ENCODE data around the gene MYO9B.

MYO9B gene

GRCh38 chr19:17041976-17042375 is 33.6 kb upstream of the MYO9B start:
- Histone ChIP-seq H3F3A (ENCODE audit: low read depth) (no peaks in the 10 kb centered on the region), H3K4me2 (ENCODE audit: low read depth, low read length, poor library complexity, severe bottlenecking) (no peak overlapping the region), H3K27me3 (ENCODE audit: insufficient read depth, low read length, poor library complexity, severe bottlenecking) (no peaks in the 10 kb centered on the region), H3K9me2 (replicated peaks; ENCODE audit: low read depth, low read length) (no peaks in the 10 kb centered on the region), H4K20me1 (ENCODE audit: insufficient read depth, low read length, poor library complexity, severe bottlenecking) (no peaks in the 10 kb centered on the region), H3K79me2 (ENCODE audit: insufficient read depth, low read length) (no peaks in the 10 kb centered on the region), H3K9ac (ENCODE audit: low read depth, low read length, poor library complexity, severe bottlenecking) (no peak overlapping the region), H3K4me1 (ENCODE audit: insufficient read depth, low read length, poor library complexity, severe bottlenecking) (no peaks in the 10 kb centered on the region), H3K4me3 (ENCODE audit: low read length, poor library complexity, severe bottlenecking) (no peak overlapping the region), H3K36me3 (ENCODE audit: insufficient read depth, low read length) (no peaks in the 10 kb centered on the region), H3K9me3 (ENCODE audit: insufficient read depth, low read depth, low read length) (no peaks in the 10 kb centered on the region), H2AFZ (ENCODE audit: low read length) (no peak overlapping the region)
- TF ChIP-seq EZH2phosphoT487 (IDR thresholded peaks at IDR 0.05; ENCODE audit: borderline replicate concordance) = no peak
- no peak for TF ChIP-seq CTCF (conservative IDR thresholded peaks at IDR 0.05; ENCODE audit: low read length)

GRCh38 chr19:17043744-17044143 is 31.8 kb upstream of the MYO9B start:
- Histone ChIP-seq H3K4me3 (ENCODE audit: low read length, poor library complexity, severe bottlenecking) (no peak overlapping the region), H3K36me3 (ENCODE audit: insufficient read depth, low read length) (peaks cover 14% of the 10 kb centered on the region; the same call in 1 of the 2 replicates), H3K27me3 (ENCODE audit: insufficient read depth, low read length, poor library complexity, severe bottlenecking) (no peaks in the 10 kb centered on the region), H3K9ac (ENCODE audit: low read depth, low read length, poor library complexity, severe bottlenecking) (no peak overlapping the region), H3F3A (ENCODE audit: low read depth) (no peaks in the 10 kb centered on the region), H3K4me2 (ENCODE audit: low read depth, low read length, poor library complexity, severe bottlenecking) (no peak overlapping the region), H3K9me3 (ENCODE audit: insufficient read depth, low read depth, low read length) (no peaks in the 10 kb centered on the region), H2AFZ (ENCODE audit: low read length) (no peak overlapping the region), H3K79me2 (ENCODE audit: insufficient read depth, low read length) (no peaks in the 10 kb centered on the region), H3K9me2 (replicated peaks; ENCODE audit: low read depth, low read length) (no peaks in the 10 kb centered on the region), H3K4me1 (ENCODE audit: insufficient read depth, low read length, poor library complexity, severe bottlenecking) (no peaks in the 10 kb centered on the region), H4K20me1 (ENCODE audit: insufficient read depth, low read length, poor library complexity, severe bottlenecking) (no peaks in the 10 kb centered on the region)
- no peak for TF ChIP-seq EZH2phosphoT487 (IDR thresholded peaks at IDR 0.05; ENCODE audit: borderline replicate concordance)
- TF ChIP-seq CTCF (conservative IDR thresholded peaks at IDR 0.05; ENCODE audit: low read length) = no peak

GRCh38 chr19:17045907-17046502 is 29.6 kb upstream of the MYO9B start:
- Histone ChIP-seq H3K4me3 (ENCODE audit: low read length, poor library complexity, severe bottlenecking) (no peak overlapping the region), H3F3A (ENCODE audit: low read depth) (no peaks in the 10 kb centered on the region), H2AFZ (ENCODE audit: low read length) (no peak overlapping the region), H4K20me1 (ENCODE audit: insufficient read depth, low read length, poor library complexity, severe bottlenecking) (no peaks in the 10 kb centered on the region), H3K9me3 (ENCODE audit: insufficient read depth, low read depth, low read length) (no peaks in the 10 kb centered on the region), H3K27me3 (ENCODE audit: insufficient read depth, low read length, poor library complexity, severe bottlenecking) (no peaks in the 10 kb centered on the region), H3K4me1 (ENCODE audit: insufficient read depth, low read length, poor library complexity, severe bottlenecking) (no peaks in the 10 kb centered on the region), H3K9me2 (replicated peaks; ENCODE audit: low read depth, low read length) (no peaks in the 10 kb centered on the region), H3K9ac (ENCODE audit: low read depth, low read length, poor library complexity, severe bottlenecking) (no peak overlapping the region), H3K36me3 (ENCODE audit: insufficient read depth, low read length) (peaks cover 35% of the 10 kb centered on the region; the same call in 1 of the 2 replicates), H3K4me2 (ENCODE audit: low read depth, low read length, poor library complexity, severe bottlenecking) (no peak overlapping the region), H3K79me2 (ENCODE audit: insufficient read depth, low read length) (no peaks in the 10 kb centered on the region)
- TF ChIP-seq CTCF (conservative IDR thresholded peaks at IDR 0.05; ENCODE audit: low read length) (no peak), EZH2phosphoT487 (IDR thresholded peaks at IDR 0.05; ENCODE audit: borderline replicate concordance) (no peak)
